ENCODE measurements around the gene BACE2. TPM values are rescaled to one million over a fixed set of nuclear protein-coding genes. Genes with fewer than 3 reads are reported as not detected.
"Not testable (repeated sequence)": the region's sequence is repeated elsewhere in the genome, so short reads cannot be mapped to it uniquely, and the experiment has no call there.

Gene BACE2
- polyA plus RNA-seq, 1 donor (not counting 4 experiments of a cell fraction or from before 2014, with no cell fraction given) = 130 TPM

DNA sequence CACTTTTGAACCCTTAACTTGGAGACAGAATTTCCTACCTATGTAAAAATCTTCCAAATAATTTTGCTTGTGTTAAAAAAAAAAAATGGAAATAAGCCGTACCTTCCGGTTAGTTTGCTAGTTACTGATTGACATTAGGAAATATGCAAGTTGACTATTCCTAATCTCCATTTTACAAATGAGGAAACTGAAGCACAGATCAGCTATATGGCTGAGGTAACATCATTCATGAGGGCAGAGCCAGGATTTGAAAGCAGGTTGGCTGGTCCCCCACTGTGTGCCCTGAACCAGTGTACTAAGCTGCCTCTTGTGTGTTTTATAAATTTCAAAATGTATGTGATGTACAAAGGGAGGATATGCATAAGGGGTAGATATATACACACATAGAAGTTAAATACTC, 29.6 kb downstream of the BACE2 start:
- no peaks in the 10 kb centered on the region for H3K9me3 ChIP-seq (ENCODE audit: control insufficient read depth, low read depth, low read length)
- no peak overlapping the region for H3K9ac ChIP-seq (ENCODE audit: control insufficient read depth, extremely low read depth, insufficient read depth, low read length)
- no peak overlapping the region for H3K27ac ChIP-seq (ENCODE audit: control insufficient read depth, insufficient read depth, low read length)
- no peak overlapping the region for H2AFZ ChIP-seq (ENCODE audit: control insufficient read depth, low read length)
- H3K36me3 ChIP-seq (ENCODE audit: control insufficient read depth in 2 of 2, extremely low read depth in 1 of 2, insufficient read depth in 2 of 2, low read length in 2 of 2) = peaks cover 3% of the 10 kb centered on the region in 2 experiments
- peaks cover 5% of the 10 kb centered on the region for H4K20me1 ChIP-seq (ENCODE audit: control insufficient read depth, extremely low read depth, insufficient read depth, low read length)
- FAIRE-seq (no peak), DNase-seq (ENCODE audit: low read depth, low spot score) (no peak)
- H3K4me3 ChIP-seq (ENCODE audit: control insufficient read depth in 2 of 3, extremely low read depth in 1 of 3, insufficient read depth in 2 of 3, low read depth in 1 of 3, low read length in 3 of 3) = no peak overlapping the region
- no peaks in the 10 kb centered on the region for H3K27me3 ChIP-seq (ENCODE audit: control insufficient read depth, extremely low read depth, insufficient read depth, low read length)
- dilution Hi-C loops (cut with MboI; ENCODE audit: extremely low pct_ligation_motif_present, low sequenced_read_pairs) = no loop called here
- no peaks in the 10 kb centered on the region for H3K9me1 ChIP-seq (ENCODE audit: control insufficient read depth, extremely low read depth, insufficient read depth, low read length)
- H3K4me1 ChIP-seq (ENCODE audit: control insufficient read depth, extremely low read depth, insufficient read depth, low read length) = peaks cover 6% of the 10 kb centered on the region
- no peak for TF ChIP-seq EZH2 (IDR thresholded peaks at IDR 0.05; ENCODE audit: low read length)
- TF ChIP-seq, protein P1, sequence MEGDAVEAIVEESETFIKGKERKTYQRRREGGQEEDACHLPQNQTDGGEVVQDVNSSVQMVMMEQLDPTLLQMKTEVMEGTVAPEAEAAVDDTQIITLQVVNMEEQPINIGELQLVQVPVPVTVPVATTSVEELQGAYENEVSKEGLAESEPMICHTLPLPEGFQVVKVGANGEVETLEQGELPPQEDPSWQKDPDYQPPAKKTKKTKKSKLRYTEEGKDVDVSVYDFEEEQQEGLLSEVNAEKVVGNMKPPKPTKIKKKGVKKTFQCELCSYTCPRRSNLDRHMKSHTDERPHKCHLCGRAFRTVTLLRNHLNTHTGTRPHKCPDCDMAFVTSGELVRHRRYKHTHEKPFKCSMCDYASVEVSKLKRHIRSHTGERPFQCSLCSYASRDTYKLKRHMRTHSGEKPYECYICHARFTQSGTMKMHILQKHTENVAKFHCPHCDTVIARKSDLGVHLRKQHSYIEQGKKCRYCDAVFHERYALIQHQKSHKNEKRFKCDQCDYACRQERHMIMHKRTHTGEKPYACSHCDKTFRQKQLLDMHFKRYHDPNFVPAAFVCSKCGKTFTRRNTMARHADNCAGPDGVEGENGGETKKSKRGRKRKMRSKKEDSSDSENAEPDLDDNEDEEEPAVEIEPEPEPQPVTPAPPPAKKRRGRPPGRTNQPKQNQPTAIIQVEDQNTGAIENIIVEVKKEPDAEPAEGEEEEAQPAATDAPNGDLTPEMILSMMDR (optimal IDR thresholded peaks at IDR 0.05 in 1 of 3, IDR thresholded peaks at IDR 0.05 in 1 of 3, conservative IDR thresholded peaks at IDR 0.05 in 1 of 3; ENCODE audit: extremely low read depth in 1 of 3, insufficient read depth in 2 of 3, low read length in 3 of 3) = no peak
- peaks cover 82% of the 10 kb centered on the region for H3K79me2 ChIP-seq (ENCODE audit: control insufficient read depth, insufficient read depth, low read length)
- no peak overlapping the region for H3K4me2 ChIP-seq (ENCODE audit: control insufficient read depth, extremely low read depth, insufficient read depth, low read depth, low read length)

DNA sequence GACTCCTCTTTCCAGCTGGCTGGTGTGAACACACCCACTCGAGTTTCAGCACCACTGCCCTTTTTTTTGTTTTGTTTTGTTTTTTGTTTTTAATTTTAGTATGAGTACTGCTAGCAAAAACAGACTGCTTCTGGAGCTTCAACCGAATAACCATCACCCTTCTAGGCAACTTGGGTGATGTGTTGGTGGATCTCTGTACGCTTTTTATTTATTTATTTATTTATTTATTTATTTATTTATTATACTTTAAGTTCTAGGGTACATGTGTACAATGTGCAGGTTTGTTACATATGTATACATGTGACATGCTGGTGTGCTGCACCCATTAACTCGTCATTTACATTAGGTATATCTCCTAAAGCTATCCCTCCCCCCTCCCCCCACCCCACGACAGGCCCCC, 30.7 kb downstream of the BACE2 start:
- dilution Hi-C loops (cut with MboI; ENCODE audit: extremely low pct_ligation_motif_present, low sequenced_read_pairs); FAIRE-seq: not testable (repeated sequence)

DNA sequence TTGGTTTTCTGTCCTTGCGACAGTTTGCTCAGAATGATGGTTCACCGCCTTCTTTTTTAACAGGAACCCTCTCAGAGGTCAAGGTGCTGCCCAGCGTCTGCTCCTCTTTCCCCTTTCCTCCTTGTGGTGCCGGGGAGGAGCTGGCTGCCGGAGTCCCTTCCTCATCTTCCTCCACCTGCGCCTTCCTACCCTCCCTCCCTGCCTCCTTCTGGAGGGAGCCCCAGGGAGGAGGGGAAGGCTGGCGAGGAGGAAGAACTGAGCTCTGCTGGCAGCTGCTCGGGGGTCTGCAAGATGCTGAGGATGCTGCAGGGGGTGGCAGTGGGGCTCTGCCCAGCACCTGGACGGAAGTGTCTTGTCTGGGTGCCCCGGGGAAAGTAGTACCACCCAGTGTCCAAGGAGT, 31.2 kb downstream of the BACE2 start:
- H3K4me3 ChIP-seq (ENCODE audit: control insufficient read depth in 2 of 3, extremely low read depth in 1 of 3, insufficient read depth in 2 of 3, low read depth in 1 of 3, low read length in 3 of 3) = no peak overlapping the region
- no peaks in the 10 kb centered on the region for H3K9me1 ChIP-seq (ENCODE audit: control insufficient read depth, extremely low read depth, insufficient read depth, low read length)
- H3K4me1 ChIP-seq (ENCODE audit: control insufficient read depth, extremely low read depth, insufficient read depth, low read length) = peaks cover 6% of the 10 kb centered on the region
- peaks cover 3 to 6% of the 10 kb centered on the region in 2 experiments for H3K36me3 ChIP-seq (ENCODE audit: control insufficient read depth in 2 of 2, extremely low read depth in 1 of 2, insufficient read depth in 2 of 2, low read length in 2 of 2)
- no peak overlapping the region for H3K27ac ChIP-seq (ENCODE audit: control insufficient read depth, insufficient read depth, low read length)
- no peak overlapping the region for H3K4me2 ChIP-seq (ENCODE audit: control insufficient read depth, extremely low read depth, insufficient read depth, low read depth, low read length)
- FAIRE-seq (no peak), DNase-seq (ENCODE audit: low read depth, low spot score) (no peak)
- dilution Hi-C loops (cut with MboI; ENCODE audit: extremely low pct_ligation_motif_present, low sequenced_read_pairs) = no loop called here
- no peaks in the 10 kb centered on the region for H3K27me3 ChIP-seq (ENCODE audit: control insufficient read depth, extremely low read depth, insufficient read depth, low read length)
- H3K9ac ChIP-seq (ENCODE audit: control insufficient read depth, extremely low read depth, insufficient read depth, low read length) = no peak overlapping the region
- H3K79me2 ChIP-seq (ENCODE audit: control insufficient read depth, insufficient read depth, low read length) = peaks cover 83% of the 10 kb centered on the region
- H2AFZ ChIP-seq (ENCODE audit: control insufficient read depth, low read length) = no peak overlapping the region
- H4K20me1 ChIP-seq (ENCODE audit: control insufficient read depth, extremely low read depth, insufficient read depth, low read length) = peaks cover 7% of the 10 kb centered on the region
- H3K9me3 ChIP-seq (ENCODE audit: control insufficient read depth, low read depth, low read length) = no peaks in the 10 kb centered on the region
- TF ChIP-seq EZH2 (IDR thresholded peaks at IDR 0.05; ENCODE audit: low read length) = no peak
- TF ChIP-seq, protein P1 (optimal IDR thresholded peaks at IDR 0.05 in 1 of 3, IDR thresholded peaks at IDR 0.05 in 1 of 3, conservative IDR thresholded peaks at IDR 0.05 in 1 of 3; ENCODE audit: extremely low read depth in 1 of 3, insufficient read depth in 2 of 3, low read length in 3 of 3) = no peak

More for the DNA sequence above, 30.7 kb downstream of the BACE2 start:
- H3K9me1 ChIP-seq (ENCODE audit: control insufficient read depth, extremely low read depth, insufficient read depth, low read length); H3K4me3 ChIP-seq (ENCODE audit: control insufficient read depth in 2 of 3, extremely low read depth in 1 of 3, insufficient read depth in 2 of 3, low read depth in 1 of 3, low read length in 3 of 3); H3K27me3 ChIP-seq (ENCODE audit: control insufficient read depth, extremely low read depth, insufficient read depth, low read length); H3K4me1 ChIP-seq (ENCODE audit: control insufficient read depth, extremely low read depth, insufficient read depth, low read length); H4K20me1 ChIP-seq (ENCODE audit: control insufficient read depth, extremely low read depth, insufficient read depth, low read length); H3K27ac ChIP-seq (ENCODE audit: control insufficient read depth, insufficient read depth, low read length); H3K4me2 ChIP-seq (ENCODE audit: control insufficient read depth, extremely low read depth, insufficient read depth, low read depth, low read length); H3K36me3 ChIP-seq (ENCODE audit: control insufficient read depth in 2 of 2, extremely low read depth in 1 of 2, insufficient read depth in 2 of 2, low read length in 2 of 2); H3K9me3 ChIP-seq (ENCODE audit: control insufficient read depth, low read depth, low read length); DNase-seq (ENCODE audit: low read depth, low spot score); H2AFZ ChIP-seq (ENCODE audit: control insufficient read depth, low read length); H3K9ac ChIP-seq (ENCODE audit: control insufficient read depth, extremely low read depth, insufficient read depth, low read length): not testable (repeated sequence)
- peaks cover 83% of the 10 kb centered on the region for H3K79me2 ChIP-seq (ENCODE audit: control insufficient read depth, insufficient read depth, low read length)

Data from keratinocyte (primary cell).